Calu3 (cell line): ENCODE data around the gene PGBD1. TPM values are rescaled to one million over a fixed set of nuclear protein-coding genes. Genes with fewer than 3 reads are reported as not detected.

Source experiments
- BruUV-seq: library from RNA; stranded (reverse); fragments of 400-500 nt; replicated peaks from 2 replicates; lab custom pipeline; 2021; lab: Mats Ljungman, UMichigan
- CTCF ChIA-PET: fragments of 300-600 bp; sonication (Branson Sonifier 250); formaldehyde crosslinking; loops from one replicate; lab custom pipeline; 2022; ENCODE audit warnings: antibody characterized with exemption; lab: Charles Lee
- DNase-seq: peaks from one replicate; pipeline ENCODE4 v3.0.0; 2022
- H3K27ac Mint-ChIP-seq: one replicate; pipeline ENCODE4 v1.8.0; 2022; ENCODE audit warnings: mixed read lengths; ENCODE audit not compliant: unreplicated experiment
- H3K27me3 Mint-ChIP-seq: one replicate; pipeline ENCODE4 v1.8.0; 2022; ENCODE audit warnings: mixed read lengths; ENCODE audit not compliant: unreplicated experiment
- H3K36me3 Mint-ChIP-seq: one replicate; pipeline ENCODE4 v1.8.0; 2022; ENCODE audit warnings: mild to moderate bottlenecking, moderate library complexity, mixed read lengths; ENCODE audit not compliant: insufficient read depth, unreplicated experiment
- H3K4me1 Mint-ChIP-seq: one replicate; pipeline ENCODE4 v1.8.0; 2022; ENCODE audit warnings: mild to moderate bottlenecking, low read depth, mixed read lengths; ENCODE audit not compliant: unreplicated experiment
- H3K4me3 Mint-ChIP-seq: one replicate; pipeline ENCODE4 v1.8.0; 2022; ENCODE audit warnings: mild to moderate bottlenecking, low read depth, moderate library complexity, mixed read lengths; ENCODE audit not compliant: unreplicated experiment
- H3K9me3 Mint-ChIP-seq: one replicate; pipeline ENCODE4 v1.8.0; 2022; ENCODE audit warnings: low read depth, mixed read lengths; ENCODE audit not compliant: unreplicated experiment
- intact Hi-C: fragments of 100-400 bp; cut with micrococcal nuclease; formaldehyde crosslinking; loops from one replicate; pipeline ENCODE4 v1.10.0; 2022; ENCODE audit not compliant: unreplicated experiment
- total RNA-seq: library from RNA; stranded (reverse); gene quantifications from 2 replicates; pipeline ENCODE4 v1.2.3, GENCODE V29; 2022
- TF ChIP-seq, protein P1 (sequence below): fragments of 200-600 bp; IDR thresholded peaks from one replicate; pipeline ENCODE4 v1.8.0; 2022; ENCODE audit warnings: antibody characterized with exemption; ENCODE audit not compliant: unreplicated experiment

PGBD1 gene
- total RNA-seq, 1 experiment from 2014 or later = 4.9 TPM

DNA sequence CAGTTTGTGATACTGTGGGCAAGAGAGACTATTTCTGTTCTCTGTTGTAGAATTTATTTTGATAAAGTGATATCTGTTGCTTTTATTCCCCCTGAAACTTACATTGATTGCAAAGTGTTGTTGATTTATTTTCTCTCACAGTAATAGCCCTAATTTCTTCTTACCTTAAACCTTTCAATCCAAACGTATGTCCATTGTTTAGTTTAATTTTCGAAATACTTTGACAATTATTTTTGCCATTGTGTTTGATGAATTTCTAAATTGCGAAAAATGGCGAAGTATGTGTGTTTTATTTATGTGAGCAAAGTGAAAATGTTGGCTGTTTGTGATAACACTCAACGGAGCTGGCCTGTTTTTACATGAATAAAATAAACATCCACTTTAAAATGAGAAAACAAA lies 14.8 kb upstream of the PGBD1 start:
- BruUV-seq = no TSS peak
- no peak for DNase-seq
- Mint-ChIP-seq H3K27me3 (peaks cover 6% of the 10 kb centered on the region), H3K27ac (no peak overlapping the region), H3K4me1 (no peaks in the 10 kb centered on the region), H3K36me3 (no peaks in the 10 kb centered on the region), H3K4me3 (no peak overlapping the region), H3K9me3 (no peaks in the 10 kb centered on the region)
- CTCF ChIA-PET = interaction anchor here (0.5 to 2.9 kb wide), 8 partner anchors 14 to 365 kb away, joined by 3 to 22 read pairs (median 4); partner anchors contain the start of genes PGBD1 and ZKSCAN4
- TF ChIP-seq, protein P1, sequence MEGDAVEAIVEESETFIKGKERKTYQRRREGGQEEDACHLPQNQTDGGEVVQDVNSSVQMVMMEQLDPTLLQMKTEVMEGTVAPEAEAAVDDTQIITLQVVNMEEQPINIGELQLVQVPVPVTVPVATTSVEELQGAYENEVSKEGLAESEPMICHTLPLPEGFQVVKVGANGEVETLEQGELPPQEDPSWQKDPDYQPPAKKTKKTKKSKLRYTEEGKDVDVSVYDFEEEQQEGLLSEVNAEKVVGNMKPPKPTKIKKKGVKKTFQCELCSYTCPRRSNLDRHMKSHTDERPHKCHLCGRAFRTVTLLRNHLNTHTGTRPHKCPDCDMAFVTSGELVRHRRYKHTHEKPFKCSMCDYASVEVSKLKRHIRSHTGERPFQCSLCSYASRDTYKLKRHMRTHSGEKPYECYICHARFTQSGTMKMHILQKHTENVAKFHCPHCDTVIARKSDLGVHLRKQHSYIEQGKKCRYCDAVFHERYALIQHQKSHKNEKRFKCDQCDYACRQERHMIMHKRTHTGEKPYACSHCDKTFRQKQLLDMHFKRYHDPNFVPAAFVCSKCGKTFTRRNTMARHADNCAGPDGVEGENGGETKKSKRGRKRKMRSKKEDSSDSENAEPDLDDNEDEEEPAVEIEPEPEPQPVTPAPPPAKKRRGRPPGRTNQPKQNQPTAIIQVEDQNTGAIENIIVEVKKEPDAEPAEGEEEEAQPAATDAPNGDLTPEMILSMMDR = no peak
- intact Hi-C loops = loop anchor here (2.0 kb wide), 1 partner anchor 90 kb away; no protein-coding TSS in a partner anchor

DNA sequence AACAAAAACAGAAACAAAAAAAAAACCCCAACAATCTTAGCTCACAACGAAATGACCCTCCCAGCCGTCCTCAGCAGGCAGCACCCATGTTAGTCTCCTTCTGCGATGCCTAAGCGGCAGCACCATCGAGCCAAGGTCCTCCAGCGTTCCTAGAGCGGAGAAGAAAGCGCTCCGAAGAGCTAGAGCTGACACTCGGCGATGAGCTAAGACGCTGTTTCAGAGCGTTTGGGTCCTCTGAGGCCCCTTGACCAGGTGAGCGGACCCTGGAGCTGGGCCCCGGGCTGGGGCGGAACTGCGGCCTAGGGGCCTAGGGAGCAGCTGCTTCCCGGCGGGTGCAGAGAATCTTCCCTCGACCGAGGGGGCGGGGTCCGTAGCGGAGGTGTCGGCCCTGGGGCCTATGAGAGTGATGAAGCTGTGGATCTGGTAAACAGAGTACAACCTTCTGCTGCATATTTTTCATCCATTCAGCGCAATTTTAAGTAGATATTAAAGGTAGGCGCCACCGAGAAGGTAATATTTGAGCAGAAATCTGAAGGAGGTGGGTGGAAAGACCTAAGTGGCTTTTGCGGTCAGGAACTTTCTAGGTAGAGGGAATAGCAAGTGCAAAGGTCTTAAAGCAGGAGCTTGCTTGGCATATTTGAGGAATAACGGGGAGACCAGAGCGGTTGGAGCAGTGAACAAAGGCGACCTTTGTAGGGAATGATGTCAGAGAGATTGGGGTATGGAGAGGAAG lies 14.2 kb upstream of the PGBD1 start, which contains the start of gene ZSCAN26:
TSS of gene ZSCAN26 (plus strand) at position 182 of the 733 bp plus-strand sequence. CDS start 4,777 bp downstream, outside the sequence.
- Mint-ChIP-seq H3K4me3 (no peak within 1 kb of the TSS), H3K9me3 (no peaks in the 10 kb centered on the region), H3K36me3 (no peaks in the 10 kb centered on the region), H3K27me3 (no peaks in the 10 kb centered on the region), H3K4me1 (no peaks in the 10 kb centered on the region), H3K27ac (no peak within 1 kb of the TSS)
- intact Hi-C loops = loop anchor here (1.0 to 2.0 kb wide), 2 partner anchors 15 to 90 kb away; partner anchors contain the start of gene ZKSCAN4
- CTCF ChIA-PET = interaction anchor here (0.5 to 2.9 kb wide), 8 partner anchors 14 to 365 kb away, joined by 3 to 22 read pairs (median 4); partner anchors contain the start of genes PGBD1 and ZKSCAN4
- TF ChIP-seq, protein P1 = no peak
- no TSS peak for BruUV-seq
- DNase-seq = peak; percentile 89

DNA sequence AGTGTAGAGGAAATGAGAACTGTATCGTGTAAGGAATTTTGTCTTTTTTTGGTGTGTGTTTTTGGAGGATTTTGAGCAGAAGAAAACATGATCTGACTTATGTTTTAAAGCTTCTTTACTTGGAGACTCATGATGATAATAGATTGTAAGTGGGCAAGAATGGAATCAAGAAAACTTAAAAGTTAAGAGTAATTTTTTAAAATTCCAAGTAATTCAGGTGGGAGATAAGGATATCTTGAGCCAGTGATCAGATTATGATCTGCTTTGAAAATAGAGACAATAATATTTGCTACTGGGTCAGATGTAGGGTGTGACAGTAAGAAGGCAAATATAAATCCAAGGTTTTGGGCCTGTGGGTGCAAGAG lies 13.7 kb upstream of the PGBD1 start:
- CTCF ChIA-PET = interaction anchor here (1.2 to 2.9 kb wide), 4 partner anchors 14 to 88 kb away, joined by 3 to 22 read pairs (median 7); partner anchors contain the start of genes PGBD1 and ZKSCAN4
- Mint-ChIP-seq H3K4me3 (no peak overlapping the region), H3K27ac (no peak overlapping the region), H3K9me3 (no peaks in the 10 kb centered on the region), H3K36me3 (no peaks in the 10 kb centered on the region), H3K4me1 (no peaks in the 10 kb centered on the region), H3K27me3 (no peaks in the 10 kb centered on the region)
- TF ChIP-seq, protein P1 = no peak
- no peak for DNase-seq
- intact Hi-C loops = loop anchor here (1.0 to 2.0 kb wide), 2 partner anchors 15 to 89 kb away; partner anchors contain the start of gene ZKSCAN4
- BruUV-seq = TSS peak; percentile 63

DNA sequence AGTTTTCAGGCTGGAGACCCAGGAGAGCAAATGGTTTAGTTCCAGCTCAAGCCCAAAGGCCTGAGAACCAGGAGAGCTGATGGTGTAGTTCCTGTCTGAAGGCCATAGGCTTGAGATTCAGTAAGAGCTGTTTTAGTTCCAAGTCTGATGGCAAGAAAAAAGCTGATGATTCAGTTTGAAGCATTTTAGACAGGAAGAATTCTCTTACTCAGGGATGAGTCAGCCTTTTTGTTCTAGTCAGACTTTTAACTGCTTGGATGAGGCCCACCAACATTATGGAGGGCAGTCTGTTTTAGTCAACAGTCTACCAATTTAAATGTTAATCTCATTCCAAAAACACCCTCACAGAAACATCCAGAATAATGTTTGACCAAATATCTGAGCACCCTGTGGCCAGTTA lies 11.9 kb upstream of the PGBD1 start:
- TF ChIP-seq, protein P1 = no peak
- DNase-seq = no peak
- Mint-ChIP-seq H3K36me3 (no peaks in the 10 kb centered on the region), H3K27me3 (no peaks in the 10 kb centered on the region), H3K9me3 (no peaks in the 10 kb centered on the region), H3K4me1 (no peaks in the 10 kb centered on the region), H3K27ac (no peak overlapping the region), H3K4me3 (no peak overlapping the region)
- no TSS peak for BruUV-seq
- CTCF ChIA-PET = interaction anchor here (0.6 to 1.0 kb wide), 2 partner anchors 17 to 83 kb away, joined by 3 to 6 read pairs; partner anchors contain the start of gene ZKSCAN4
- intact Hi-C loops = no loop called here
